H1 (cell line): ENCODE measurements around the gene TUT1. TPM values are rescaled to one million over a fixed set of nuclear protein-coding genes. Genes with fewer than 3 reads are reported as not detected.

ENCODE experiments used
- EP300 ChIP-seq, 2 experiments: IDR thresholded peaks; 1 replicate in 1 of 2; 2 replicates in 1 of 2; pipeline ENCODE4 v1.6.1; 2011 to 2012; ENCODE audit warnings: low read depth in 2 of 2, low read length in 2 of 2, mild to moderate bottlenecking in 2 of 2, borderline replicate concordance in 1 of 2, inconsistent platforms in 1 of 2, moderate library complexity in 1 of 2
- HDAC6 ChIP-seq: IDR thresholded peaks from one replicate; pipeline ENCODE4 v1.7.1; 2012; ENCODE audit warnings: low read depth, mild to moderate bottlenecking, inconsistent platforms, low read length, moderate library complexity
- KDM4A ChIP-seq: IDR thresholded peaks from one replicate; pipeline ENCODE4 v1.7.1; 2012; ENCODE audit warnings: low read depth, mild to moderate bottlenecking, moderate library complexity, low read length, inconsistent platforms; ENCODE audit not compliant: severe bottlenecking
- PHF8 ChIP-seq: fragments of 200-600 bp; sonication (generic); conservative IDR thresholded peaks from 2 replicates; pipeline ENCODE4 v1.7.1; 2012; ENCODE audit warnings: low read depth, mild to moderate bottlenecking, inconsistent platforms, low read length, moderate library complexity
- POLR2A ChIP-seq, 2 experiments: IDR thresholded peaks; 1 replicate in 1 of 2; 2 replicates in 1 of 2; pipeline ENCODE4 v1.6.1; 2011; ENCODE audit warnings: low read depth in 2 of 2, low read length in 2 of 2, mild to moderate bottlenecking in 2 of 2; ENCODE audit errors: control extremely low read depth in 1 of 2
- TAF1 ChIP-seq: IDR thresholded peaks from 2 replicates; pipeline ENCODE4 v1.6.1; 2011; ENCODE audit warnings: mild to moderate bottlenecking, low read depth, low read length
- polyA plus RNA-seq, 7 experiments: library from polyadenylated mRNA; depleted of rRNA in 3 of 7; stranded (reverse) in 5 of 7; unstranded in 2 of 7; fragments of >200 nt in 5 of 7; fragments of 200-250 nt in 2 of 7; gene quantifications; 1 replicate in 5 of 7; 2 replicates in 1 of 7; 4 replicates in 1 of 7; pipeline versions ENCODE4 v1.2.1 to v1.2.3, GENCODE V29; 2011 to 2013; ENCODE audit warnings: missing spikeins in 2 of 7, mixed read lengths in 2 of 7
- total RNA-seq: library from RNA; stranded (reverse); fragmentation: NEBNext Ultra II Directional; extraction: Animal tissue kit (Norgen Biotek cat#: 25700); gene quantifications from 2 replicates; pipeline ENCODE4 v1.2.1, GENCODE V29; 2021

Gene TUT1
- total and polyA plus RNA-seq, 2 of the 8 experiments (the other 6 are each of a cell fraction or from before 2014, with no cell fraction given): 17.8 to 24.6 TPM

DNA sequence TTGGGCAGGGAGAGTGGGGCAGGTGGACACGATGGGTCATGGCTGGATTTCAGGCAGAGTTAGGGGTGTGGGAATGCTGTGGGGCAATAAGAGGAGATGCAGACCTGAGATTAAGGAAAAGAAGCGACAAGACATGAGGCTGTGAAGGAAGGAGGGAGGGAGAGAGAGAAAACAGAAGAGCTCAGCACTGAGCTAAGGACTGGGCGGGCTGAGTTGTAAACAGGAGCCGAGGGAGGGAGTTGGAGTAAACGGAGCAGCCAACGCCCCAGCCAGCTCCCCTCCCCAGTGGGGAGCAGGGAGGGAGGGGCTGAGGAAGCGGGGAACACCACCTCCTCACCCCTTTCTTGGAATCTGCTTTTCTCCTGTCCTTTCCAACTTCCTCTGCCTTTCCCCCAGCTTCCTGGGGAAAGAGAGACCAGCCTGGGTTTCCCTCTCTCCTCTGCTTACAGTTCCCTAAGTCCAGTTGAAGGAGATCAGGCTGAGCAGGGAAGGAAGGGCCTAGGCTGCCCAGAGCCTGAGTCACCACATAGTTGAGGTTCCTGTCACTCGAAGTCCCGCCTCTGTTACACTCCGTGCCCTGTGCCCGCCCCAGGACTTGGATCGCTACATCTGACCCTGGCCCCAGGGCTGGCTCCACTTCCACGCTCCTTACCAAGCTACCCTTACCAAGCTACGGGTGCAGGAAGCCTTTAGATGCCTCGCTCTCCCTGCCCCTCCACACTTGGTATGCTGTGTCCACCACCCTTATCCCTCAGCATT, 38.1 kb downstream of the TUT1 start (continued):
- no peak for TF ChIP-seq HDAC6
- TF ChIP-seq POLR2A (IDR thresholded peaks at IDR 0.05; ENCODE audit: control extremely low read depth in 1 of 2, low read depth in 2 of 2, low read length in 2 of 2): peak in 1 of 2 experiments; percentile 65; a peak in 1 of 3 replicates
- TF ChIP-seq KDM4A: no peak
- peak; percentile 53; the same call in 1 of the 2 replicates for TF ChIP-seq TAF1
- TF ChIP-seq EP300 (IDR thresholded peaks at IDR 0.05; ENCODE audit: borderline replicate concordance in 1 of 2, low read depth in 2 of 2, low read length in 2 of 2): peak; percentile 68 to 99; a peak in 2 of 3 replicates
- 0 out of 2 replicates have a peak, but pooled peaks have one; percentile 19 for TF ChIP-seq PHF8
